SK-N-SH (cell line): ENCODE data around the gene C1orf35. TPM values are rescaled to one million over a fixed set of nuclear protein-coding genes. Genes with fewer than 3 reads are reported as not detected.

Experiments used
- CTCF ChIA-PET: fragments of 300-600, 350-600 bp; formaldehyde crosslinking; extraction: SDS; loops from one replicate; lab custom pipeline; 2021; lab: Yijun Ruan, JAX
- POLR2A ChIA-PET: fragments of 350-600 bp; sonication (Branson Sonifier 250); formaldehyde crosslinking; extraction: SDS; loops from one replicate; lab custom pipeline; 2020; ENCODE audit warnings: antibody characterized with exemption, inconsistent platforms; lab: Yijun Ruan, JAX
- DNase-seq: peaks from one replicate; pipeline ENCODE4 v3.0.0; 2012
- H2AFZ ChIP-seq: fragments of 200-600 bp; sonication (generic); 2 replicates; pipeline ENCODE4 v1.8.1; 2016; ENCODE audit warnings: antibody characterized with exemption, mild to moderate bottlenecking, low read depth
- H3F3A ChIP-seq: fragments of 200-600 bp; sonication (generic); replicated peaks from 2 replicates; pipeline ENCODE3; 2016; ENCODE audit warnings: antibody characterized with exemption, mild to moderate bottlenecking; ENCODE audit not compliant: insufficient read depth
- H3K27ac ChIP-seq, 2 experiments: fragments of 200-500 bp in 1 of 2; fragments of 200-600 bp in 1 of 2; sonication (Bioruptor generic) in 1 of 2; sonication (generic), shearing (Covaris generic) in 1 of 2; 2 replicates each; pipeline versions ENCODE4 v1.5.1 to v1.6.1; 2014 to 2016; ENCODE audit warnings: low read depth in 2 of 2, inconsistent platforms in 1 of 2, low read length in 1 of 2, mild to moderate bottlenecking in 1 of 2, mixed read lengths in 1 of 2
- H3K27me3 ChIP-seq: fragments of 200-600 bp; sonication (generic), shearing (Covaris generic); 2 replicates; pipeline ENCODE4 v1.6.1; 2016; ENCODE audit warnings: mixed run types; ENCODE audit not compliant: insufficient read depth
- H3K36me3 ChIP-seq, 2 experiments: fragments of 200-500 bp in 1 of 2; fragments of 200-600 bp in 1 of 2; sonication (Bioruptor generic) in 1 of 2; sonication (generic) in 1 of 2; replicated peaks in 1 of 2; 2 replicates each; pipeline versions ENCODE3 to v1.5.1; 2014 to 2016; ENCODE audit warnings: low read length in 1 of 2, mild to moderate bottlenecking in 1 of 2; ENCODE audit not compliant: insufficient read depth in 2 of 2, control insufficient read depth in 1 of 2
- H3K4me1 ChIP-seq, 2 experiments: fragments of 200-500 bp in 1 of 2; fragments of 200-600 bp in 1 of 2; sonication (Bioruptor generic) in 1 of 2; sonication (generic), shearing (Covaris generic) in 1 of 2; 2 replicates each; pipeline versions ENCODE4 v1.5.1 to v1.6.1; 2014 to 2016; ENCODE audit warnings: low read depth in 1 of 2, low read length in 1 of 2, mixed run types in 1 of 2; ENCODE audit not compliant: insufficient read depth in 2 of 2, control insufficient read depth in 1 of 2
- H3K4me2 ChIP-seq: fragments of 200-600 bp; sonication (generic), shearing (Covaris generic); 2 replicates; pipeline ENCODE4 v1.6.1; 2017; ENCODE audit warnings: mixed run types
- H3K4me3 ChIP-seq, 2 experiments: fragments of 200-500 bp in 1 of 2; fragments of 200-600 bp in 1 of 2; sonication (Bioruptor generic) in 1 of 2; sonication (generic), shearing (Covaris generic) in 1 of 2; 2 replicates each; pipeline versions ENCODE4 v1.5.1 to v1.8.1; 2014 to 2016; ENCODE audit warnings: low read depth in 2 of 2, inconsistent platforms in 1 of 2, low read length in 1 of 2, mild to moderate bottlenecking in 1 of 2, mixed read lengths in 1 of 2, moderate library complexity in 1 of 2
- H3K79me2 ChIP-seq: fragments of 200-600 bp; sonication (generic); 2 replicates; pipeline ENCODE4 v1.8.1; 2017; ENCODE audit warnings: mild to moderate bottlenecking; ENCODE audit not compliant: insufficient read depth
- H3K9ac ChIP-seq: fragments of 200-600 bp; sonication (generic); 2 replicates; pipeline ENCODE4 v1.6.1; 2017; ENCODE audit warnings: mixed run types
- H3K9me2 ChIP-seq: fragments of 200-600 bp; sonication (generic); 2 replicates; pipeline ENCODE4 v1.6.1; 2017; ENCODE audit warnings: mixed run types
- H3K9me3 ChIP-seq: fragments of 200-600 bp; sonication (generic); 2 replicates; pipeline ENCODE4 v1.6.1; 2017; ENCODE audit warnings: mixed run types, mild to moderate bottlenecking, moderate library complexity
- H4K20me1 ChIP-seq: fragments of 200-600 bp; sonication (generic); 2 replicates; pipeline ENCODE4 v1.6.1; 2017; ENCODE audit warnings: mild to moderate bottlenecking, mixed run types; ENCODE audit not compliant: insufficient read depth
- ELF1 ChIP-seq: IDR thresholded peaks from 2 replicates; pipeline ENCODE4 v1.4.0; 2012
- EZH2phosphoT487 ChIP-seq: fragments of 200-600 bp; sonication (generic); IDR thresholded peaks from 2 replicates; pipeline ENCODE4 v1.6.1; 2017; ENCODE audit warnings: low read depth, mixed run types, mild to moderate bottlenecking, antibody characterized with exemption, moderate library complexity, borderline replicate concordance
- FOXM1 ChIP-seq: IDR thresholded peaks from 2 replicates; pipeline ENCODE4 v1.4.0; 2012; ENCODE audit warnings: low read depth, mild to moderate bottlenecking
- GABPA ChIP-seq: IDR thresholded peaks from 2 replicates; pipeline ENCODE4 v1.4.0; 2012; ENCODE audit warnings: low read depth, mild to moderate bottlenecking
- GATA2 ChIP-seq: sonication (generic); formaldehyde crosslinking; IDR thresholded peaks from 2 replicates; pipeline ENCODE4 v1.5.0; 2020; ENCODE audit warnings: mild to moderate bottlenecking, missing genetic modification reagents
- JUND ChIP-seq: IDR thresholded peaks from 2 replicates; pipeline ENCODE4 v1.4.0; 2012
- RFX5 ChIP-seq: IDR thresholded peaks from 2 replicates; pipeline ENCODE4 v1.6.1; 2012; ENCODE audit warnings: mild to moderate bottlenecking, improper control_type of control experiment, low read length
- SMC3 ChIP-seq: IDR thresholded peaks from 2 replicates; pipeline ENCODE4 v1.6.1; 2012; ENCODE audit warnings: low read depth, low read length, improper control_type of control experiment
- TAF1 ChIP-seq: IDR thresholded peaks from 2 replicates; pipeline ENCODE4 v1.6.1; 2012; ENCODE audit warnings: low read depth, mild to moderate bottlenecking, low read length, moderate library complexity, borderline replicate concordance
- TCF12 ChIP-seq: IDR thresholded peaks from 2 replicates; pipeline ENCODE4 v1.4.0; 2012
- TEAD4 ChIP-seq: IDR thresholded peaks from 2 replicates; pipeline ENCODE4 v1.4.0; 2012; ENCODE audit warnings: mild to moderate bottlenecking, borderline replicate concordance; ENCODE audit not compliant: insufficient read depth
- YY1 ChIP-seq: IDR thresholded peaks from 2 replicates; pipeline ENCODE4 v1.4.0; 2012; ENCODE audit warnings: low read depth, mild to moderate bottlenecking
- WGBS: methylation state at CpG from one replicate; pipeline ENCODE4 v1.1.6; 2017; ENCODE audit warnings: low lambda C conversion rate; 5-methylcytosine and 5-hydroxymethylcytosine counted together
- polyA plus RNA-seq, 3 experiments: library from polyadenylated mRNA; depleted of rRNA; stranded (reverse); fragments of >200 nt; gene quantifications; 2 replicates each; pipeline ENCODE4 v1.2.3, GENCODE V29; 2012
- TF ChIP-seq, protein P1 (sequence below): IDR thresholded peaks from 2 replicates; pipeline ENCODE4 v1.4.0; 2012; ENCODE audit warnings: low read depth, borderline replicate concordance
- TF ChIP-seq, protein P2 (sequence below): fragments of 150-350 bp; IDR thresholded peaks from 2 replicates; pipeline ENCODE4 v1.6.1; 2016; ENCODE audit warnings: mild to moderate bottlenecking, low read depth, low read length
- TF ChIP-seq, protein P3 (sequence below): fragments of 150-350 bp; IDR thresholded peaks from 2 replicates; pipeline ENCODE4 v1.6.1; 2017; ENCODE audit warnings: antibody characterized with exemption, low read length, low read depth, borderline replicate concordance
- TF ChIP-seq, protein P4 (sequence below): IDR thresholded peaks from 2 replicates; pipeline ENCODE4; 2012

C1orf35 gene
- polyA plus RNA-seq, 1 of the 3 experiments (the other 2 are of a cell fraction): 42.9 TPM

DNA sequence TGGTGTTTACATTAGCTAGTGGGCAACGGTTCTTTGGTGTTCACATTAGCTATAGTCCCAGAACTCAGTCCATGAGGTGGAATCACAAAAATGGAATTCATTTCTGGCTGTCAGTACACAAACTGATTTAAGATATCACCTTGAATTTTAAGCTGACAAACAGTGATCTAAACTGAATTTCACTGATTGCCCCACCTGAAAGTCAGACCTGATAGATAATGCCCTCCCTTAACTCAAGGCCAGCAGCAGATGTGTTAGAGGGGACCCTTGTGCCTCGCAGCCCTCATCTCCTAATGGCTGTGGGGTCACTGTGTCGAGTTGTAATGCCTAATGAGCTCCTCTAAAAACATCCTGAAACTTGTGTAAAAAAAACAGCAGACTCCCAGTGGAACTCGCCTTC, 12.0 kb downstream of the C1orf35 start (continued):
- TF ChIP-seq GATA2 (CRISPR knock-in tag) (no peak), TCF12 (no peak), YY1 (no peak)

DNA sequence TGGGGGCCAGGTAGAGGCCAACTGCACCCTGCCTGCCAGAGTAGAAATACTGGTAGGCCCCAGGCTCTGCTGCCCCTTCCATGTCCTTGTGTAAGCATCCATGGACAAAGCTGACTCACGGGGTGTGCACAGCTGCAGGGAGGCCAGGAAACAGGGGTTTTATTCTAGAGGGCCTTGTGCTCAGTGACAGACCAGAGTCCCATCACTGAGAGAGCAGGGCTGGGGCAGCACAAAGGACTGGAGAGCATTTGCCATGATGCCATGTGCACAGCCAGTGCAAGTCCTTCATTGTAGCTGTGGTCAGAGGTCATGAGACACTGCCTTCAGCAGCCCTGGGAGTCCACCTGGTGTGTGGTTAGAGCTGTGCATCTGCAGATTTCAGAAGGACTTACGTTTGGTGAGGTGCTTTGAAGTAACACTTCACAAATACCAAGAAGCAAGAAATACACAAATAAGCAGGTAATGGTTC, 12.5 kb downstream of the C1orf35 start:
- H3K79me2 ChIP-seq: peaks cover 100% of the 10 kb centered on the region
- peaks cover 100% of the 10 kb centered on the region for H4K20me1 ChIP-seq
- ChIA-PET CTCF (interaction anchor here (1.2 kb wide), 1 partner anchor 9 kb away, joined by 4 read pairs; no protein-coding TSS in a partner anchor), POLR2A (no interaction called here)
- no peak overlapping the region for H3K4me3 ChIP-seq
- 72% methylated on average over 2 of the region's 2 CpGs for WGBS
- no peak for DNase-seq
- no peak overlapping the region for H3K4me2 ChIP-seq
- H3K36me3 ChIP-seq: peaks cover 30 to 42% of the 10 kb centered on the region in 2 experiments
- TF ChIP-seq SMC3 (no peak), RFX5 (no peak), YY1 (no peak), TAF1 (no peak), FOXM1 (no peak), ELF1 (no peak), TEAD4 (no peak), JUND (no peak), GABPA (no peak), EZH2phosphoT487 (no peak)
- TF ChIP-seq, protein P1, sequence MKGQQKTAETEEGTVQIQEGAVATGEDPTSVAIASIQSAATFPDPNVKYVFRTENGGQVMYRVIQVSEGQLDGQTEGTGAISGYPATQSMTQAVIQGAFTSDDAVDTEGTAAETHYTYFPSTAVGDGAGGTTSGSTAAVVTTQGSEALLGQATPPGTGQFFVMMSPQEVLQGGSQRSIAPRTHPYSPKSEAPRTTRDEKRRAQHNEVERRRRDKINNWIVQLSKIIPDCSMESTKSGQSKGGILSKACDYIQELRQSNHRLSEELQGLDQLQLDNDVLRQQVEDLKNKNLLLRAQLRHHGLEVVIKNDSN: no peak
- TF ChIP-seq, protein P2, sequence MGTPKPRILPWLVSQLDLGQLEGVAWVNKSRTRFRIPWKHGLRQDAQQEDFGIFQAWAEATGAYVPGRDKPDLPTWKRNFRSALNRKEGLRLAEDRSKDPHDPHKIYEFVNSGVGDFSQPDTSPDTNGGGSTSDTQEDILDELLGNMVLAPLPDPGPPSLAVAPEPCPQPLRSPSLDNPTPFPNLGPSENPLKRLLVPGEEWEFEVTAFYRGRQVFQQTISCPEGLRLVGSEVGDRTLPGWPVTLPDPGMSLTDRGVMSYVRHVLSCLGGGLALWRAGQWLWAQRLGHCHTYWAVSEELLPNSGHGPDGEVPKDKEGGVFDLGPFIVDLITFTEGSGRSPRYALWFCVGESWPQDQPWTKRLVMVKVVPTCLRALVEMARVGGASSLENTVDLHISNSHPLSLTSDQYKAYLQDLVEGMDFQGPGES: no peak
- TF ChIP-seq, protein P3, sequence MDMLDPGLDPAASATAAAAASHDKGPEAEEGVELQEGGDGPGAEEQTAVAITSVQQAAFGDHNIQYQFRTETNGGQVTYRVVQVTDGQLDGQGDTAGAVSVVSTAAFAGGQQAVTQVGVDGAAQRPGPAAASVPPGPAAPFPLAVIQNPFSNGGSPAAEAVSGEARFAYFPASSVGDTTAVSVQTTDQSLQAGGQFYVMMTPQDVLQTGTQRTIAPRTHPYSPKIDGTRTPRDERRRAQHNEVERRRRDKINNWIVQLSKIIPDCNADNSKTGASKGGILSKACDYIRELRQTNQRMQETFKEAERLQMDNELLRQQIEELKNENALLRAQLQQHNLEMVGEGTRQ: no peak
- TF ChIP-seq, protein P4, sequence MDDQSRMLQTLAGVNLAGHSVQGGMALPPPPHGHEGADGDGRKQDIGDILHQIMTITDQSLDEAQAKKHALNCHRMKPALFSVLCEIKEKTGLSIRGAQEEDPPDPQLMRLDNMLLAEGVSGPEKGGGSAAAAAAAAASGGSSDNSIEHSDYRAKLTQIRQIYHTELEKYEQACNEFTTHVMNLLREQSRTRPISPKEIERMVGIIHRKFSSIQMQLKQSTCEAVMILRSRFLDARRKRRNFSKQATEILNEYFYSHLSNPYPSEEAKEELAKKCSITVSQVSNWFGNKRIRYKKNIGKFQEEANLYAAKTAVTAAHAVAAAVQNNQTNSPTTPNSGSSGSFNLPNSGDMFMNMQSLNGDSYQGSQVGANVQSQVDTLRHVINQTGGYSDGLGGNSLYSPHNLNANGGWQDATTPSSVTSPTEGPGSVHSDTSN: no peak
- H3K9me3 ChIP-seq: no peaks in the 10 kb centered on the region
- peaks cover 5 to 29% of the 10 kb centered on the region in 2 experiments; a peak in 2 of 4 replicates for H3K4me1 ChIP-seq
- no peaks in the 10 kb centered on the region for H3K9me2 ChIP-seq
- no peak overlapping the region for H3K9ac ChIP-seq
- no peak overlapping the region for H2AFZ ChIP-seq
- peaks cover 14% of the 10 kb centered on the region for H3F3A ChIP-seq
- H3K27ac ChIP-seq: no peak overlapping the region
- H3K27me3 ChIP-seq: no peaks in the 10 kb centered on the region
